AG04449 (cell line): ENCODE data around the gene PTPN4.
A peak's percentile ranks its signal among the peaks of the same experiment; 100 is the strongest.

ENCODE experiments used
- CTCF ChIA-PET: fragments of 350-600 bp; formaldehyde crosslinking; extraction: SDS; loops from one replicate; lab custom pipeline; 2021; ENCODE audit warnings: antibody characterized with exemption; lab: Yijun Ruan, JAX
- POLR2A ChIA-PET: fragments of 400-600, 350-600 bp; formaldehyde crosslinking; extraction: SDS; loops from one replicate; lab custom pipeline; 2020; ENCODE audit warnings: antibody characterized with exemption, inconsistent platforms; lab: Yijun Ruan, JAX
- DNase-seq: peaks from one replicate; pipeline ENCODE4 v3.0.0-alpha.2; 2010; ENCODE audit warnings: low read depth, low spot score
- H3K4me3 ChIP-seq: 2 replicates; pipeline ENCODE4 v1.5.1; 2011; ENCODE audit warnings: low read depth, mild to moderate bottlenecking, control low read depth, low read length
- CTCF ChIP-seq: IDR thresholded peaks from one replicate; pipeline ENCODE4 v1.5.1; 2011; ENCODE audit warnings: mild to moderate bottlenecking, moderate library complexity, low read length, control low read depth, inconsistent platforms; ENCODE audit not compliant: insufficient read depth; ENCODE audit errors: missing control alignments

Gene PTPN4

GRCh38 chr2:119810049-119810630 lies 50.4 kb downstream of the PTPN4 start:
- TF ChIP-seq CTCF = no peak
- ChIA-PET POLR2A (no interaction called here), CTCF (interaction anchor here (1.2 kb wide), 1 partner anchor 15 kb away, joined by 4 read pairs; no protein-coding TSS in a partner anchor)
- no peak for DNase-seq
- H3K4me3 ChIP-seq = no peak overlapping the region

GRCh38 chr2:119814216-119814615 lies 54.5 kb downstream of the PTPN4 start:
- ChIA-PET POLR2A (no interaction called here), CTCF (no interaction called here)
- no peak for DNase-seq

GRCh38 chr2:119818792-119819191 lies 59.1 kb downstream of the PTPN4 start:
- CTCF ChIA-PET = interaction anchor here (1.2 to 4.4 kb wide), 4 partner anchors 47 to 357 kb away, joined by 3 to 30 read pairs (median 5); no protein-coding TSS in a partner anchor
- no peak for TF ChIP-seq CTCF
- POLR2A ChIA-PET = no interaction called here
- DNase-seq = no peak
- H3K4me3 ChIP-seq = no peak overlapping the region

More at GRCh38 chr2:119814216-119814615, 54.5 kb downstream of the PTPN4 start:
- no peak for TF ChIP-seq CTCF
- H3K4me3 ChIP-seq = no peak overlapping the region

GRCh38 chr2:119819846-119820245 lies 60.1 kb downstream of the PTPN4 start:
- DNase-seq = no peak
- no peak overlapping the region for H3K4me3 ChIP-seq
- no peak for TF ChIP-seq CTCF
- POLR2A ChIA-PET = no interaction called here
- CTCF ChIA-PET = interaction anchor here (1.1 to 4.4 kb wide), 7 partner anchors 8 to 125 kb away, joined by 3 to 30 read pairs (median 6); no protein-coding TSS in a partner anchor

- peak; percentile 74 for DNase-seq
- CTCF ChIA-PET = interaction anchor here (1.0 to 4.4 kb wide), 12 partner anchors 9 to 179 kb away, joined by 3 to 30 read pairs (median 3); no protein-coding TSS in a partner anchor
- TF ChIP-seq CTCF = no peak
- POLR2A ChIA-PET = no interaction called here
- no peak overlapping the region for H3K4me3 ChIP-seq
Measured at GRCh38 chr2:119820275-119820674, 60.6 kb downstream of the PTPN4 start.

GRCh38 chr2:119821266-119821665 lies 61.5 kb downstream of the PTPN4 start:
- no peak for DNase-seq
- TF ChIP-seq CTCF = no peak
- H3K4me3 ChIP-seq = no peak overlapping the region
- POLR2A ChIA-PET = no interaction called here
- CTCF ChIA-PET = interaction anchor here (1.0 to 4.4 kb wide), 10 partner anchors 8 to 180 kb away, joined by 3 to 30 read pairs (median 3); no protein-coding TSS in a partner anchor
